Thyroid gland (tissue), 4 donors: ENCODE results near the gene TMED4. TPM values are rescaled to one million over a fixed set of nuclear protein-coding genes. Genes with fewer than 3 reads are reported as not detected.

Source experiments
- DNase-seq, 2 donors: peaks; one replicate each; pipeline ENCODE4 v3.0.0-alpha.2; 2019
- H3K27ac ChIP-seq, 3 donors: fragments of 200-600 bp; sonication (generic); 1 replicate in 2 of 3; 2 replicates in 1 of 3; pipeline ENCODE4 v1.5.1; 2016 to 2019; ENCODE audit warnings: mild to moderate bottlenecking in 1 of 3, moderate library complexity in 1 of 3
- H3K27me3 ChIP-seq: fragments of 200-600 bp; sonication (generic); one replicate; pipeline ENCODE4 v1.5.1; 2019
- H3K36me3 ChIP-seq, 2 donors: fragments of 200-600 bp; sonication (generic); one replicate each; pipeline ENCODE4 v1.5.1; 2016 to 2019
- H3K4me1 ChIP-seq, 2 donors: fragments of 200-600 bp; sonication (generic); one replicate each; pipeline ENCODE4 v1.5.1; 2017 to 2019
- H3K4me3 ChIP-seq, 3 donors: fragments of 200-600 bp; sonication (generic); replicated peaks in 1 of 3; 1 replicate in 2 of 3; 2 replicates in 1 of 3; pipeline ENCODE4 v1.5.1; 2016; ENCODE audit warnings: mild to moderate bottlenecking in 1 of 3
- H3K9me3 ChIP-seq: fragments of 200-600 bp; sonication (generic); one replicate; pipeline ENCODE4 v1.5.1; 2017
- POLR2A ChIP-seq, 2 donors: fragments of 450-650 bp; IDR thresholded peaks; one replicate each; pipeline ENCODE4 v1.6.1; 2017; ENCODE audit warnings: antibody characterized with exemption in 2 of 2, mild to moderate bottlenecking in 2 of 2, moderate library complexity in 1 of 2
- WGBS, 2 donors: methylation state at CpG; one replicate each; pipeline ENCODE4 v1.1.5; 2017; 5-methylcytosine and 5-hydroxymethylcytosine counted together
- intact Hi-C: fragments of 100-400 bp; cut with DNase I; formaldehyde crosslinking; loops from one replicate; pipeline ENCODE4 v1.15.1; 2023
- total RNA-seq, 4 donors: library from RNA; depleted of rRNA; stranded (reverse); fragments of >200 nt; gene quantifications; one replicate each; pipeline ENCODE4 v1.2.3, GENCODE V29; 2016
- TF ChIP-seq, protein P1 (sequence below), 6 experiments: fragments of 200-600 bp in 3 of 6; fragments of 450-650 bp in 3 of 6; sonication (generic) in 3 of 6; IDR thresholded peaks; one replicate each; pipeline ENCODE4 v1.5.1; 2016 to 2019; ENCODE audit warnings: antibody characterized with exemption in 6 of 6, mild to moderate bottlenecking in 2 of 6, inconsistent platforms in 1 of 6, moderate library complexity in 1 of 6

The TMED4 gene
- total RNA-seq, 4 donors from 2014 or later: 240 to 522 (median 435) TPM

DNA sequence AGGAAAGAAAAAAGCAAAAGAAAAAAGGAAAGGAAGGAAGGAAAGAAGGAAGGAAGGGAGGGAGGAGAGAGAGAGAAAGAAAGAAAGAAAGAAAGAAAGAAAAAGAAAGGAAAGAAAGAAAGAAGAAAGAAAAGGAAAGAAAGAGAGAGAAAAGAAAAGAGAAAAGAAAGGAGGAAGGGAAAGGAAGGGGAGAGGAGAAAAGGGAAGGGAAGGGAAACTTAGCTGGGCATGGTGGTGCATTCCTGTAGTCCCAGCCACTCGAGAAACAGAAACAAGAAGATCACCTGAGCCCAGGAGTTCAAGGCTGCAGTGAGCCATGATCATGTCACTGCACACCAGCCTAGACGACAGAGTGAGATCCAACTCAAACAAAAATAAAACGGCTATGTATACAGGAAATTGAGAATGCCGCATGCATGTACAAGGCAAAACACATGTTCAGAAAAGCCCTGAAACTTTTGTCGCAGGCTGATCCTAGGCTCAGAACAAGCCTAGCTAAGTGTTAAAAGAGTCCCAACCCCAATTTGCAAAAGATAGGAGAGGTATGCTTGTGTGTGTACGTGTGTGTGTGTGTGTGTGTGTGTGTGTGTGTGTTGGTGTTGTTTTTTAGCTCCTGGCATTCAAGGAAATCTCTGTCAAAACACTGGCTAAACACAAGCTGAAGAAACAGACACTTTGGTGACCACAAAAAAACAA, 34.3 kb downstream of the TMED4 start:
- DNase-seq: no peak
- H3K27ac ChIP-seq: no peak overlapping the region
- H3K4me3 ChIP-seq: no peak overlapping the region
- no peaks in the 10 kb centered on the region for H3K27me3 ChIP-seq
- intact Hi-C loops: no loop called here
- H3K9me3 ChIP-seq: no peaks in the 10 kb centered on the region
- no peaks in the 10 kb centered on the region for H3K36me3 ChIP-seq
- 22 to 29% methylated on average over 6 of the region's 6 CpGs for WGBS, 2 donors
- TF ChIP-seq POLR2A (IDR thresholded peaks at IDR 0.05): no peak
- TF ChIP-seq, protein P1, sequence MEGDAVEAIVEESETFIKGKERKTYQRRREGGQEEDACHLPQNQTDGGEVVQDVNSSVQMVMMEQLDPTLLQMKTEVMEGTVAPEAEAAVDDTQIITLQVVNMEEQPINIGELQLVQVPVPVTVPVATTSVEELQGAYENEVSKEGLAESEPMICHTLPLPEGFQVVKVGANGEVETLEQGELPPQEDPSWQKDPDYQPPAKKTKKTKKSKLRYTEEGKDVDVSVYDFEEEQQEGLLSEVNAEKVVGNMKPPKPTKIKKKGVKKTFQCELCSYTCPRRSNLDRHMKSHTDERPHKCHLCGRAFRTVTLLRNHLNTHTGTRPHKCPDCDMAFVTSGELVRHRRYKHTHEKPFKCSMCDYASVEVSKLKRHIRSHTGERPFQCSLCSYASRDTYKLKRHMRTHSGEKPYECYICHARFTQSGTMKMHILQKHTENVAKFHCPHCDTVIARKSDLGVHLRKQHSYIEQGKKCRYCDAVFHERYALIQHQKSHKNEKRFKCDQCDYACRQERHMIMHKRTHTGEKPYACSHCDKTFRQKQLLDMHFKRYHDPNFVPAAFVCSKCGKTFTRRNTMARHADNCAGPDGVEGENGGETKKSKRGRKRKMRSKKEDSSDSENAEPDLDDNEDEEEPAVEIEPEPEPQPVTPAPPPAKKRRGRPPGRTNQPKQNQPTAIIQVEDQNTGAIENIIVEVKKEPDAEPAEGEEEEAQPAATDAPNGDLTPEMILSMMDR (IDR thresholded peaks at IDR 0.05): no peak
- H3K4me1 ChIP-seq: peaks cover 0 to 4% of the 10 kb centered on the region in 2 donors

DNA sequence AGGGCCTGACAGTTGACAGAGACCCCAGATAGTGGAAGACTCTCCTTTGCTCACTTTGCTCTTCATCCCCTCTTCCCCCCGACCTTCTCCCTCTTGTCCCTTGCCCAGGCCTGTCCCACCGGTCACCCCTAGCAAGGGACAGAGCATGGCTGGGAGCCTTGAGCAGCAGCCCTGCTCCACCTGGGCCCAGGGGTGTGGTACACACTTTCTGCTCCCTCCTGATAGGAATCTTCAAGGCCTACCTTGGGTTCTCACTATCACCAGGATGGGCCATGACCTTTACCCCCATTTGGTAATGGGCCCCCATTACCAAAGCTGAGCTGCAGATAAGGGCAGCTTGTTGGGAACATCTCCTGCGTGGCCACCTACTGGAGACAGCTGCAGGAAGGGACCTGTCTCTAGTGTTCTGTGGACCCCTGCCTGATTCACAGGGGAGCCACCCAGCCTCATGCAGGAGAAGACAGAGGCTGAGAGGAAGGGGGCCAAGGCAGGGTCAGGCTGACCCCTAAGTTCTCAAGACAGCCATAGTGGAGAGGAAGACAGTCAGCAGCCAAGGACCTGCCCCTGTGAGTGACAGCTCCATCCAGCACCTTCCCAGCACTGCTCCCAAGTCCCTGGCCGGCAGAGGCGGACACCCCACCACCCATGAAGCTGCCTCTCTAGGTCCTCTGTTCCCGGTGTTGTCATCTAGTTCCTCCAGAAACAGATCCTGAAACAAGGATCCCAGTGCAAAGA, 40.0 kb downstream of the TMED4 start:
- no peaks in the 10 kb centered on the region for H3K4me1 ChIP-seq
- no peaks in the 10 kb centered on the region for H3K27me3 ChIP-seq
- no peak for TF ChIP-seq POLR2A (IDR thresholded peaks at IDR 0.05)
- TF ChIP-seq, protein P1 (IDR thresholded peaks at IDR 0.05): no peak
- no peak overlapping the region for H3K4me3 ChIP-seq
- no peaks in the 10 kb centered on the region for H3K9me3 ChIP-seq
- no peak overlapping the region for H3K27ac ChIP-seq
- no peak for DNase-seq
- 87 to 88% methylated on average over 6 of the region's 6 CpGs for WGBS, 2 donors
- H3K36me3 ChIP-seq: no peaks in the 10 kb centered on the region
- intact Hi-C loops: no loop called here

DNA sequence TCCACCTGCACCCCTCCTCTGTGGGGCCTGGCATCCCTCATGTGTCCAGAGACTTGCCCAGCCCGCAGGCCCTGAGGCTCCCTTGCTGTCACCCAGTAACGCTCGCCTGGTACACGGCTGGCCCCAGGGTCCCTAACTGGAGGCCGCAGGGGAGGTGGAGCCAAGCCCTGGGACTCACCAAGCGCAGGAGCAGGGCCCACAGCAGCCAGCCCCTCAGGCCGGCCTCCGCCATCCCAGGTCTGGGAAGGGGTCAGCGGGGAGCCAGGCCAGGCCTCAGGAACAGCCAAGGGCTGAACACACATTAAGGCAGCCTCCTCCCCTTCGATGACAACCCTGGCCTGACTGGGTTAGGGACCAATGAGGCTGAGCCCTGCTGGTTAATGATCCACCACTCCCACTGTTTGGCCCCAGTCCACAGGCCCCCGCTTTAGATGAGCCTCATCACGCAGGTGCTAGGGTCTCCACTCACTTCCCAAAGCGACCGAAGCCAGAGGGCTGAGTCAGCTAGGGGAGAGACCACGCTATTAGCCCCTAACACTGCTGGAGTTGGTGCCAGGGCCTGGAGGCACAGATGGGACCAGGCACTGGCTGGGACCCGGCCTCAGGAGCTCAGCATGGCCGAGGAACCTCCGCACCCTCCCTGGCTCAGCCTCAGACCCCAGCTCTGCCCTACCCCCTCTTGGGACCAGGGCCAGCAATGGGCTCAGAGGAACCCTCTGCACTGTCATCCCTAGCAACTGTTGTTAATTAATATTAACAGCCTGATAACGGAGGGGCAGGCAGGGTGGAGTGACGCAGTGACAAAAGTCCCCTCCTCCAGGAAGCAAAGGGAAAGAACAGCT, 40.8 kb downstream of the TMED4 start, which contains the start of gene NPC1L1:
NPC1L1 (minus strand) TSS at position 303 of the 842 bp plus-strand sequence; CDS start at position 232, 71 bp downstream.
- WGBS, 2 donors: 82 to 83% methylated on average over 6 to 9 of the region's 20 CpGs
- no peak for TF ChIP-seq POLR2A (IDR thresholded peaks at IDR 0.05)
- TF ChIP-seq, protein P1 (IDR thresholded peaks at IDR 0.05): no peak
- no peaks in the 10 kb centered on the region for H3K4me1 ChIP-seq
- H3K4me3 ChIP-seq: no peak within 1 kb of the TSS
- no peak for DNase-seq
- no peak within 1 kb of the TSS for H3K27ac ChIP-seq
- no peaks in the 10 kb centered on the region for H3K27me3 ChIP-seq
- H3K36me3 ChIP-seq: no peaks in the 10 kb centered on the region
- no peaks in the 10 kb centered on the region for H3K9me3 ChIP-seq
- intact Hi-C loops: no loop called here

DNA sequence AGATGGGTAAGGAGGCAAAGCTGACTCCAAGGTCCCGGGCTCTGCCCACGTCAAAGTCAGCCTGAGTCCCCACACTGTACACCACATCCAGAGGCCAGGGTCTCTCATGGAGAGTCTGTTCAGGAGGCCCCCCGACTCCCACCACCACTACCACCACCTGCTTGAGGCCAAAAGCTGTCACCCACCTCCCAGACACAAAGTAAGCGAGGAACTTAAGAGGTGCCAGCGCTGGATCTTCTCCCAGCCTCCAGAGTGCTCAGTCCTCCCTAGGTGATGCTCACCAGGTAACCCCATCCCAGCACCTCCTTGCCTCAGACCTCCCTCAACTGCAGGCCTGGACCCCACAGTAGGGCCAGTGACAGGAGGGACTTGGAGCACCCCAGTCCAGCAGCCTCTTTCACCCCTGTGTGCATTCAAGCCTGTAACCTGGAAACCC, 41.4 kb downstream of the TMED4 start:
- TF ChIP-seq, protein P1 (IDR thresholded peaks at IDR 0.05): no peak
- TF ChIP-seq POLR2A (IDR thresholded peaks at IDR 0.05): no peak
- WGBS, 2 donors: 88 to 100% methylated on average over 2 to 5 of the region's 5 CpGs
- H3K27ac ChIP-seq: no peak overlapping the region
- H3K4me1 ChIP-seq: no peaks in the 10 kb centered on the region
- H3K27me3 ChIP-seq: no peaks in the 10 kb centered on the region
- intact Hi-C loops: no loop called here
- H3K9me3 ChIP-seq: no peaks in the 10 kb centered on the region
- H3K36me3 ChIP-seq: no peaks in the 10 kb centered on the region
- no peak for DNase-seq
- no peak overlapping the region for H3K4me3 ChIP-seq
